ENCODE results near the gene CEP131.

- TF ChIP-seq CTCF (IDR thresholded peaks at IDR 0.05): no peak
- no peak for TF ChIP-seq POLR2A (IDR thresholded peaks at IDR 0.05)
Observed at GRCh38 chr17:81162491-81162890, 60.3 kb downstream of the CEP131 start.
